Measurements from ENCODE around the gene PSD2.

PSD2 gene

GRCh38 chr5:139810341-139811273, 15.0 kb downstream of the PSD2 start:
- no peak for DNase-seq (ENCODE audit: low read depth in 2 of 2, low spot score in 1 of 2)

DNA sequence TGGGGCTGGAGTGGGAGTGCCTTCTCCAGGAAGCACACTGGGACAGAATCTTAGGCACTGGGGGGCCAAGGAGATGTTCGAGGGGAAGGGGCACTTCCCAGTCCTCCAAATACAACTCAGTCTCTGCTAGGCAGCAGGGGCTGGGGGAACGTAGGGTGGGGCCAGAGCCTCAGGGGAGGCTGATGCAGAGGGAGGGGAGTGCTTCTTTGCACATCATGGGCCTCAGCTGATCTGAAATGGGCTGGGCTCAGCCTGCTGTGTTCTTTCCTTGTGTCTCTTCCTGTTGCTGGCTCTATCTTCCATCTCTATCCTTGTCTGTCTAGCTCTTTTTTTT, 15.6 kb downstream of the PSD2 start:
- no peak for DNase-seq (ENCODE audit: low read depth in 2 of 2, low spot score in 1 of 2)

DNA sequence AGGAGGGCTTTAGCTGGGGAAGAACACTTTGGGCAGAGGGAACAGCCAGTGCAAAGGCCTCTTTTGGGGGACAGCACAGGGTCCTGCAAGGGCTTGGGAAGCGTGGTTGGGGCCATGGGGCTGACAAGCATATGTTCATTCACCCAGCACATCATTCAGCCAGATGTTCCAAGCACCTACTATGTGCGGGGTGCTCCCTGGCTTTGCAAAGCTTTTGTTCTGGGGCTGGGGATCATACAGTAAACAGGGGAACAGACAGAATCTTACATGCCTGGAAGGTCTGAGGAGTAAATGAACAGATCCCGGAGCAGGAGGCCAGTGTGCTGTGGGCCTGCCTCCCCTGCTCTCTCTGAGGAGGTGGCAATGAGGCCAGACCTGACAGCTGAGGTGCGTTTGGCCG, 16.7 kb downstream of the PSD2 start:
- no peak for DNase-seq (ENCODE audit: low read depth in 2 of 2, low spot score in 1 of 2)

- no peak for DNase-seq (ENCODE audit: low read depth in 2 of 2, low spot score in 1 of 2)
Measured at GRCh38 chr5:139812836-139813805, 17.5 kb downstream of the PSD2 start.

DNA sequence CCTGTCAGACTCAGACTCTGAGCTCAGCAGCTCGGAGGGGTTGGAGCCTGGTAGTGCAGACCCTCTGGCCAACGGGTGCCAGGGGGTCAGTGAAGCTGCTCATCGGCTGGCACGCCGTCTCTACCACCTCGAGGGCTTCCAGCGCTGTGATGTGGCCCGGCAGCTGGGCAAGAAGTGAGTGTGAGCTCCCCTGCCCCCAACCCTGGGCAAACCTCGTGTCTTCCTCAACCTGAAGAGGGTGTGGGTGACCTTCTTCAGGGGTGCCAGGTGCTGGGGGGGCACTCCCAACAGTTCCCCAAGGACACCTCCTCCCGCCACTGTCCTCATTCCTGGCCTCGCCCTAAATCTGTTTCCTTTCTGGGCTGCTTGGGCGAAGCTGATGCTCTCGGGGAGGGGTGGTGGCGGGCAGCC, 18.6 kb downstream of the PSD2 start:
- no peak for DNase-seq (ENCODE audit: low read depth in 2 of 2, low spot score in 1 of 2)

GRCh38 chr5:139814704-139815280, 19.2 kb downstream of the PSD2 start:
- DNase-seq (ENCODE audit: low read depth in 2 of 2, low spot score in 1 of 2), result no peak

DNA sequence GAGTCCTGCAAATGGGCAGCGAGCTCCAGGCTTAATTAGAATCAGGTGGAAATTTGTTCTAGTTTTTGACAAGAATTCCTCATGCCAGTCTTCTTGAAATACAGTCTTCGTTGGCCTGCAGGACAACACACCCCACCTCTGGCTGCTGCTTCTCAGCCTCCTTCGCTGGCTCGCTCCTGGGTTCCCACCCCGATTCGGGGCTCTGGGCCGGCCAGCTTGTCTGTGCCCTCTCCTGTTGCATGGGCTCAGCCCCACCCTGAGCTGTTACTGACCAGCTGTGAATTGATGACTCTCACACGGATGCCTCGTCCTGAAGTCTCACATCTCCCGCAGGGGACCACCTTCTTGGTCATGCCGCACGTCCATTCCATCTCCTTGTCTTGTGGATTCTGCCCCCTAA, 21.0 kb downstream of the PSD2 start:
- DNase-seq (ENCODE audit: low read depth in 2 of 2, low spot score in 1 of 2), result no peak

DNA sequence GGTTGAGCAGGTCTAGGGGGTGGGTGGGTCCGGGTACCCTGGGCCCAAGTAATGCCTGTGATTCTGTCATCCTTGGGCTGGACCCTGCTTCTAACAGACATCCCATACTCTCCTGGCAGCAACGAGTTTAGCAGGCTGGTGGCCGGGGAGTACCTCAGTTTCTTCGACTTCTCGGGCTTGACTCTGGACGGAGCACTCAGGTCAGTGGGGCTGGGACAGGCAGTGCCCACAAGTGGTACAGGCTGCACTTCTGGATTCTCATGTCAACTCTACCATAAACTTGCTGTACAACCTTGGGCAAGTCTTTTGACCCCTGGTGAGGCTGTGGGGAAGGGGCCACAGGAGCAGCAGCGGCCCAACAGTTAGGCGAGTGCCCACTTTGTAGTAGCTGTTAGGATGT, 21.8 kb downstream of the PSD2 start:
- no peak for DNase-seq (ENCODE audit: low read depth in 2 of 2, low spot score in 1 of 2)

GRCh38 chr5:139817970-139818369, 22.4 kb downstream of the PSD2 start:
- DNase-seq (ENCODE audit: low read depth in 2 of 2, low spot score in 1 of 2), result no peak

GRCh38 chr5:139820130-139820529, 24.5 kb downstream of the PSD2 start:
- DNase-seq (ENCODE audit: low read depth in 2 of 2, low spot score in 1 of 2), result no peak

DNA sequence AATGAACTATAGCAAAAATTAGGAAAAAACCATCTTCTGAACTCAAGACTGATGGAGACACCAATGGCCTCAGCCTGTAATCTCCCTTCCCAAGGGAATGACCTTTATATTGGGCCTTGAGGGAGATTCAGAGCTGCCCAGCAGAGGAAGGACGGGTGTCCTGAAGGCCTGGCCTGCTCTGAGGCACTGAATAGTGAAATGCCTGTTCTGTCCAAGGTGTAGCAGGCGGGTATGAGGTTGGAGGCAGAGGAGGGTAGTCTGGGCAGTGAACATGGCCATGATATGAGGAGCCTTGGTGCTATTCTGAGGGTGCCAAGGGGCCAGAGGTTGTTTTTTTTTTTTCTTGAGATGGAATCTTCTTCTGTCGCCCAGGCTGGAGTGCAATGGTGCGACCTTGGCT, 25.0 kb downstream of the PSD2 start:
- no peak for DNase-seq (ENCODE audit: low read depth in 2 of 2, low spot score in 1 of 2)

- DNase-seq (ENCODE audit: low read depth in 2 of 2, low spot score in 1 of 2), result no peak
Measured at GRCh38 chr5:139821806-139822552, 26.4 kb downstream of the PSD2 start.

GRCh38 chr5:139822553-139823425, 27.2 kb downstream of the PSD2 start:
- DNase-seq (ENCODE audit: low read depth in 2 of 2, low spot score in 1 of 2), result no peak

DNA sequence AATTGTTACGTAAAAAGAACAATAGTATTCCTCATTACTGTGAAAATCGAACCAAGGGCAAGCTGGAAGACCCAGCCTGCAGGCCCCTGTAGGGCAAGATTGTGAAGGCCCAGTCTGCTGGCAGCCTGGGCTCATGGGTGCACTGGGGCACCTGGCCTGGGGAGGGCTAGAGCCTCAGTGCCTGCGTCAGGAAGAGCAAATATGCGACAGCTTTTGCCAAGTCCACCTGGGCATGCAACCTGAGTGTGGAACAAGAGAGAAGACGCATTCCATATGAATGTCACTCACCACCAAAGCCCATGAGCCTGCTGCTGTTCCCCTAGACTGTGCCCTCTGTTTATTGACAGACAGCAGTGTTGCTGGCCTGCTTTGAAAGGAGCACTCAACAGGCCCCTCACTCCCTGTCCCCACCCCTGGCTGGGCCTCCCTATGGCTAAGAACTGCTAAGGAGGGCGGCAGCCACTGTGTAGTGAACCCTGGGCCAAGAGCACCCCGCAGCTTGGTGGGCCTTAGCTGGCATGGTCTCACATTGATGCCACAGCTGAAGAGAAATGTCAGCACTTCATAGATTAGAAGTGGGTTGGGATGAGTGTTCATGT, 28.2 kb downstream of the PSD2 start:
- DNase-seq (ENCODE audit: low read depth in 2 of 2, low spot score in 1 of 2), result no peak

GRCh38 chr5:139825690-139826089, 30.1 kb downstream of the PSD2 start:
- DNase-seq (ENCODE audit: low read depth in 2 of 2, low spot score in 1 of 2), result no peak

DNA sequence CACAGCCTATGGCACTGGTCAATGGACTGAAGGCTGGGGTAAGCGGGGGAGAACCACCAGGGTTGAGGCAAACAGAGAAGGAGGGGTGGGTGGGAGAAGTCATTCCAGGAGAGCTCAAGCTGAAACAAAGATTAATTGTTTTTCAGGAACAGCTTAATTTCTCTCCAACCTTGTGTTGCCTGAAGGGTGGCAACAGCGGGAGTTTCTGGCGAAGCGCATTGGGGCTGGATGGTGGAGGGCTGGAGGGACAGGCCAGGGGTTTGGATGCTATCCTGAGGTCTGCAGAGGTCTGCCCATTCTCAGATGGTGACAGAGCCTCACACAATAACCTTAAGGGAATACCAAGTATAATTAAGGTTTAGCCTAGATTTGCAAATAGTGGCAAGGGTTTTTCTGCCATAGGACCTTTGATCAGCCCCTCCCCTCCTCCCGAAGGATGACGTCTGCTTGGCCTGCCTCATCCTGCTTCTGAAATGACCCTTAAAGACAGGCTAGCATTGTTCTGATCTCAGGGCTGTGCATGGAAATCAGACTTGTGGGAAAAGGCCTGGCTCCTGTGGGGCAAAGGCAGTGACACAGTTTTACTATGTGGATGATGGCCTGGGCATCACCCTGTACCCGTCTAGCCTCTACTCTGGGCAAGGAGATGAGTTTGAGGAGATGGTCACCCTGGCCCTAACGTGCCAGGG, 32.7 kb downstream of the PSD2 start:
- no peak for DNase-seq (ENCODE audit: low read depth in 2 of 2, low spot score in 1 of 2)

DNA sequence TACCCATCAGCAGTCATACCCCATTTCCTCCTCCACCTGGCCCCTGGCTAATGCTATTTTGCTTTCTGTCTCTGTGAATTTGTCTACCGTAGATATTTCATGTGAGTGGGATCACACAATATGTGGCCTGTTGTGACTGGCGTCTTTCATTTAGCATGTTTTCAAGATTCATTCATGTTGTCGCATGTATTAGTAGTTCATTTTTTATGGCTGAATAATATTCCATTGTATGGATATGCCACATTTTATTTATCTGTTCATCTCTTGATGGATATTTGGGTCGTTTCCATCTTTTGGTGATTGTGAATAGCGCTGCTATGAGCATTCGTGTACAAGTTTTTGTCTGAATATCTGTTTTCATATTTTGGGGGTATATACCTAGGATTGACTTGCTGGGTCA, 33.9 kb downstream of the PSD2 start:
- no peak for DNase-seq (ENCODE audit: low read depth in 2 of 2, low spot score in 1 of 2)

GRCh38 chr5:139831624-139832023, 36.0 kb downstream of the PSD2 start:
- no peak for DNase-seq (ENCODE audit: low read depth in 2 of 2, low spot score in 1 of 2)

- DNase-seq (ENCODE audit: low read depth in 2 of 2, low spot score in 1 of 2), result no peak
Measured at GRCh38 chr5:139833525-139833924, 37.9 kb downstream of the PSD2 start.

All from stimulated activated CD8-positive, alpha-beta memory T cell treated with anti-CD3 and anti-CD28 coated beads, Interleukin-4, amount 100 ng/mL, for 1 hour (primary cell).